H9 (cell line): ENCODE results near the gene CNTF. TPM values are rescaled to one million over a fixed set of nuclear protein-coding genes. Genes with fewer than 3 reads are reported as not detected.
A peak's percentile ranks its signal among the peaks of the same experiment; 100 is the strongest.

Source experiments
- DNase-seq: peaks from one replicate; pipeline ENCODE4 v3.0.0-alpha.2; 2017
- H2AFZ ChIP-seq: one replicate; pipeline ENCODE4 v1.6.1; 2013; ENCODE audit warnings: mild to moderate bottlenecking, low read length, control low read depth, moderate library complexity
- H2AK5ac ChIP-seq: 2 replicates; pipeline ENCODE4 v1.6.1; 2013; ENCODE audit warnings: low read length, control low read depth, mixed read lengths; ENCODE audit not compliant: insufficient read length
- H2BK120ac ChIP-seq: one replicate; pipeline ENCODE4 v1.6.1; 2013; ENCODE audit warnings: low read depth, mild to moderate bottlenecking, low read length, control low read depth, inconsistent platforms; ENCODE audit not compliant: poor library complexity, severe bottlenecking
- H2BK12ac ChIP-seq: 2 replicates; pipeline ENCODE4 v1.6.1; 2013; ENCODE audit warnings: low read length, control low read depth, mixed read lengths, low read depth; ENCODE audit not compliant: insufficient read length
- H2BK15ac ChIP-seq: 2 replicates; pipeline ENCODE4 v1.6.1; 2013; ENCODE audit warnings: low read depth, low read length, control low read depth
- H2BK20ac ChIP-seq: one replicate; pipeline ENCODE4 v1.6.1; 2013; ENCODE audit warnings: low read depth, mild to moderate bottlenecking, low read length, control low read depth, inconsistent platforms; ENCODE audit not compliant: poor library complexity, severe bottlenecking
- H2BK5ac ChIP-seq: 2 replicates; pipeline ENCODE4 v1.6.1; 2013; ENCODE audit warnings: low read length, control low read depth, mixed read lengths; ENCODE audit not compliant: insufficient read length
- H3K14ac ChIP-seq: 2 replicates; pipeline ENCODE4 v1.6.1; 2013; ENCODE audit warnings: low read length, control low read depth; ENCODE audit not compliant: insufficient read depth
- H3K18ac ChIP-seq: 2 replicates; pipeline ENCODE4 v1.6.1; 2013; ENCODE audit warnings: low read depth, mild to moderate bottlenecking, mixed read lengths, low read length, control low read depth; ENCODE audit not compliant: insufficient read length
- H3K23ac ChIP-seq: 2 replicates; pipeline ENCODE4 v1.6.1; 2013; ENCODE audit warnings: low read length, control low read depth, mixed read lengths, low read depth; ENCODE audit not compliant: insufficient read length
- H3K23me2 ChIP-seq: 2 replicates; pipeline ENCODE4 v1.6.1; 2013; ENCODE audit warnings: low read depth, mild to moderate bottlenecking, mixed read lengths, low read length, control low read depth; ENCODE audit not compliant: insufficient read length, poor library complexity, severe bottlenecking
- H3K27ac ChIP-seq: 2 replicates; pipeline ENCODE4 v1.5.1; 2013; ENCODE audit warnings: low read length, control low read depth, mixed read lengths, low read depth; ENCODE audit not compliant: insufficient read length
- H3K27me3 ChIP-seq: 2 replicates; pipeline ENCODE4 v1.6.1; 2013; ENCODE audit warnings: low read length, control low read depth, inconsistent platforms; ENCODE audit not compliant: insufficient read depth
- H3K4ac ChIP-seq: 2 replicates; pipeline ENCODE4 v1.6.1; 2013; ENCODE audit warnings: low read depth, mild to moderate bottlenecking, control low read depth, inconsistent platforms, low read length, moderate library complexity
- H3K4me1 ChIP-seq: 2 replicates; pipeline ENCODE4 v1.6.1; 2013; ENCODE audit warnings: low read length, control low read depth, inconsistent platforms; ENCODE audit not compliant: insufficient read depth
- H3K4me2 ChIP-seq: 2 replicates; pipeline ENCODE4 v1.6.1; 2013; ENCODE audit warnings: low read length, control low read depth, mixed read lengths; ENCODE audit not compliant: insufficient read length, insufficient read depth
- H3K56ac ChIP-seq: 2 replicates; pipeline ENCODE4 v1.6.1; 2013; ENCODE audit warnings: low read depth, mild to moderate bottlenecking, mixed read lengths, low read length, control low read depth; ENCODE audit not compliant: insufficient read length
- H3K79me1 ChIP-seq: 2 replicates; pipeline ENCODE4 v1.6.1; 2013; ENCODE audit warnings: low read depth, mild to moderate bottlenecking, moderate library complexity, low read length, control low read depth, inconsistent platforms; ENCODE audit not compliant: insufficient read depth, poor library complexity, severe bottlenecking
- H3K79me2 ChIP-seq: 2 replicates; pipeline ENCODE4 v1.6.1; 2013; ENCODE audit warnings: low read length, control low read depth, inconsistent platforms; ENCODE audit not compliant: insufficient read depth
- H3K9ac ChIP-seq: 2 replicates; pipeline ENCODE4 v1.6.1; 2013; ENCODE audit warnings: low read length, control low read depth, mixed read lengths; ENCODE audit not compliant: insufficient read length; ENCODE audit errors: extremely low read depth
- H3K9me3 ChIP-seq: one replicate; pipeline ENCODE4 v1.6.1; 2013; ENCODE audit warnings: low read depth, low read length, inconsistent platforms; ENCODE audit not compliant: control insufficient read depth
- H3T11ph ChIP-seq: one replicate; pipeline ENCODE4 v1.6.1; 2013; ENCODE audit warnings: mild to moderate bottlenecking, low read length, control low read depth, inconsistent platforms
- H4K20me1 ChIP-seq: one replicate; pipeline ENCODE4 v1.6.1; 2013; ENCODE audit not compliant: control insufficient read depth, insufficient read length, insufficient read depth
- H4K5ac ChIP-seq: 2 replicates; pipeline ENCODE4 v1.6.1; 2013; ENCODE audit warnings: low read depth, mild to moderate bottlenecking, mixed read lengths, low read length, control low read depth; ENCODE audit not compliant: insufficient read length
- H4K8ac ChIP-seq: replicated peaks from 2 replicates; pipeline ENCODE4 v1.6.1; 2013; ENCODE audit warnings: low read length, control low read depth, mixed read lengths, low read depth; ENCODE audit not compliant: insufficient read length
- H4K91ac ChIP-seq: 2 replicates; pipeline ENCODE4 v1.6.1; 2013; ENCODE audit warnings: low read depth, mild to moderate bottlenecking, moderate library complexity, mixed read lengths, low read length, control low read depth; ENCODE audit not compliant: insufficient read length
- H3K27ac Mint-ChIP-seq, 3 experiments: 2 replicates in 2 of 3; 3 replicates in 1 of 3; pipeline ENCODE4 v1.8.0; 2020 to 2021; ENCODE audit warnings: mixed read lengths in 3 of 3, mild to moderate bottlenecking in 1 of 3, moderate library complexity in 1 of 3
- H3K27me3 Mint-ChIP-seq: 2 replicates; pipeline ENCODE4 v1.8.0; 2021; ENCODE audit warnings: low read depth, mild to moderate bottlenecking, moderate library complexity, mixed read lengths
- H3K36me3 Mint-ChIP-seq, 3 experiments: 2 replicates in 2 of 3; 3 replicates in 1 of 3; pipeline ENCODE4 v1.8.0; 2020 to 2021; ENCODE audit warnings: low read depth in 3 of 3, mixed read lengths in 3 of 3; ENCODE audit not compliant: insufficient read depth in 1 of 3
- H3K4me1 Mint-ChIP-seq, 2 experiments: 2 replicates each; pipeline ENCODE4 v1.8.0; 2020; ENCODE audit warnings: mixed read lengths in 2 of 2
- H3K4me3 Mint-ChIP-seq, 2 experiments: 2 replicates in 1 of 2; 3 replicates in 1 of 2; pipeline ENCODE4 v1.8.0; 2020 to 2021; ENCODE audit warnings: mild to moderate bottlenecking in 2 of 2, mixed read lengths in 2 of 2, moderate library complexity in 1 of 2
- H3K9me3 Mint-ChIP-seq, 2 experiments: 2 replicates in 1 of 2; 3 replicates in 1 of 2; pipeline ENCODE4 v1.8.0; 2020; ENCODE audit warnings: mild to moderate bottlenecking in 2 of 2, mixed read lengths in 2 of 2, moderate library complexity in 1 of 2
- CTCF ChIP-seq: fragments of 200-600 bp; sonication (generic); conservative IDR thresholded peaks from 3 replicates; pipeline ENCODE4 v1.8.0; 2021; ENCODE audit warnings: antibody characterized with exemption, mild to moderate bottlenecking
- WGBS: extraction: QIAGEN DNeasy Blood & Tissue Kit; methylation state at CpG from one replicate; pipeline ENCODE4 v1.1.7; 2013; ENCODE audit warnings: missing lambda C conversion rate, low lambda C conversion rate, mixed read lengths; ENCODE audit not compliant: insufficient read length; ENCODE audit errors: extremely low coverage; 5-methylcytosine and 5-hydroxymethylcytosine counted together
- total RNA-seq: library from RNA; stranded (reverse); gene quantifications from 2 replicates; pipeline ENCODE4 v1.2.1, GENCODE V29; 2021

CNTF gene
- total RNA-seq, 1 experiment from 2014 or later, result 3.5 TPM

GRCh38 chr11:58617976-58618557 lies 4.4 kb upstream of the CNTF start:
- H3K9ac ChIP-seq, result no peak overlapping the region
- H3K9me3 ChIP-seq, result no peaks in the 10 kb centered on the region
- H4K5ac ChIP-seq, result no peak overlapping the region
- H3K36me3 Mint-ChIP-seq, result peaks cover 51 to 80% (median 77%) of the 10 kb centered on the region in 3 experiments; a peak in 6 of 7 replicates
- no peak overlapping the region for H3K4me3 Mint-ChIP-seq
- H2BK20ac ChIP-seq, result no peak overlapping the region
- no peak overlapping the region for H3K4me2 ChIP-seq
- no peak overlapping the region for H3K18ac ChIP-seq
- no peak overlapping the region for H2BK5ac ChIP-seq
- H4K8ac ChIP-seq, result no peak overlapping the region
- H3K14ac ChIP-seq, result no peak overlapping the region
- no peak overlapping the region for H4K91ac ChIP-seq
- no peaks in the 10 kb centered on the region; a peak in 1 of 5 replicates for H3K9me3 Mint-ChIP-seq
- H2AK5ac ChIP-seq, result no peak overlapping the region
- H3K56ac ChIP-seq, result no peak overlapping the region
- no peak overlapping the region for H2BK12ac ChIP-seq
- H3K23ac ChIP-seq, result no peak overlapping the region
- H3K27ac Mint-ChIP-seq, result peak overlapping the region in 2 of 3 experiments; percentile 11 to 49; a peak in 2 of 7 replicates
- 0 out of 4 replicates have a peak, but pooled peaks cover 0 to 2% of the 10 kb centered on the region in 2 experiments for H3K4me1 Mint-ChIP-seq
- no peaks in the 10 kb centered on the region; the same call in 1 of the 2 replicates for H3K27me3 ChIP-seq
- no peaks in the 10 kb centered on the region for H4K20me1 ChIP-seq
- no peak overlapping the region for H2BK120ac ChIP-seq
- no CpG with 5 or more reads among the region's 4 CpGs for WGBS
- H2BK15ac ChIP-seq, result no peak overlapping the region
- H3K4me1 ChIP-seq, result no peaks in the 10 kb centered on the region
- H3T11ph ChIP-seq, result no peak overlapping the region
- H3K27ac ChIP-seq, result no peak overlapping the region
- peak; percentile 44; the same call in 2 of the 3 replicates for TF ChIP-seq CTCF
- H3K27me3 Mint-ChIP-seq, result no peaks in the 10 kb centered on the region
- DNase-seq, result no peak
- no peaks in the 10 kb centered on the region for H3K79me1 ChIP-seq
- no peak overlapping the region for H3K4ac ChIP-seq
- H3K23me2 ChIP-seq, result no peaks in the 10 kb centered on the region
- no peaks in the 10 kb centered on the region for H3K79me2 ChIP-seq
- H2AFZ ChIP-seq, result no peak overlapping the region
